GM23338 (cell line): Measurements from ENCODE around the gene MMP24OS. TPM values are rescaled to one million over a fixed set of nuclear protein-coding genes. Genes with fewer than 3 reads are reported as not detected.

Source experiments
- ATAC-seq: fragments of 200-7000 bp; cut with Tn5 transposase; 3 replicates; pipeline ENCODE4 v1.9.1; 2020
- DNase-seq: peaks from one replicate; pipeline ENCODE4 v3.0.0-alpha.2; 2015; ENCODE audit warnings: low spot score
- H2AFZ ChIP-seq: fragments of 200-600 bp; sonication (generic); 2 replicates; pipeline ENCODE4 v1.8.0; 2016; ENCODE audit warnings: antibody characterized with exemption, mild to moderate bottlenecking, moderate library complexity
- H3F3A ChIP-seq: fragments of 200-600 bp; sonication (generic); replicated peaks from 2 replicates; pipeline ENCODE4 v1.8.0; 2017; ENCODE audit warnings: antibody characterized with exemption, mixed run types, low read depth
- H3K27ac ChIP-seq: fragments of 200-600 bp; sonication (generic); 2 replicates; pipeline ENCODE4 v1.6.1; 2016; ENCODE audit warnings: low read depth
- H3K27me3 ChIP-seq: fragments of 200-600 bp; sonication (generic); 2 replicates; pipeline ENCODE4 v1.8.0; 2016; ENCODE audit warnings: mild to moderate bottlenecking, mixed run types, moderate library complexity; ENCODE audit not compliant: insufficient read depth
- H3K36me3 ChIP-seq: fragments of 200-600 bp; sonication (generic); 2 replicates; pipeline ENCODE4 v1.8.0; 2016; ENCODE audit warnings: mild to moderate bottlenecking; ENCODE audit not compliant: insufficient read depth
- H3K4me1 ChIP-seq: fragments of 200-600 bp; sonication (generic); 2 replicates; pipeline ENCODE4 v1.8.0; 2016; ENCODE audit warnings: mild to moderate bottlenecking, moderate library complexity; ENCODE audit not compliant: insufficient read depth
- H3K4me2 ChIP-seq: fragments of 200-600 bp; sonication (generic); 2 replicates; pipeline ENCODE4 v1.7.1; 2017; ENCODE audit warnings: mixed run types
- H3K4me3 ChIP-seq: fragments of 200-600 bp; sonication (generic); 2 replicates; pipeline ENCODE4 v1.6.1; 2016; ENCODE audit warnings: mixed run types
- H3K79me2 ChIP-seq: fragments of 200-600 bp; sonication (generic); replicated peaks from 2 replicates; pipeline ENCODE4 v1.8.0; 2017; ENCODE audit warnings: mild to moderate bottlenecking; ENCODE audit not compliant: insufficient read depth
- H3K9me2 ChIP-seq: fragments of 200-600 bp; sonication (generic); 2 replicates; pipeline ENCODE4 v1.8.0; 2017; ENCODE audit not compliant: insufficient read depth
- H4K20me1 ChIP-seq: fragments of 200-600 bp; sonication (generic); replicated peaks from 2 replicates; pipeline ENCODE4 v1.8.0; 2017; ENCODE audit warnings: mild to moderate bottlenecking; ENCODE audit not compliant: insufficient read depth
- H3K27ac Mint-ChIP-seq: 2 replicates; pipeline ENCODE4 v1.8.0; 2020; ENCODE audit warnings: inconsistent platforms, mild to moderate bottlenecking, moderate library complexity, mixed read lengths
- H3K27me3 Mint-ChIP-seq: 3 replicates; pipeline ENCODE4 v1.8.0; 2022; ENCODE audit warnings: low read depth, mild to moderate bottlenecking, moderate library complexity, mixed read lengths, inconsistent platforms; ENCODE audit not compliant: insufficient read depth, poor library complexity
- H3K36me3 Mint-ChIP-seq: 3 replicates; pipeline ENCODE4 v1.8.0; 2021; ENCODE audit warnings: low read depth, mild to moderate bottlenecking, inconsistent platforms, moderate library complexity, mixed read lengths
- H3K4me1 Mint-ChIP-seq: 3 replicates; pipeline ENCODE4 v1.8.0; 2020; ENCODE audit warnings: mild to moderate bottlenecking, inconsistent platforms, mixed read lengths
- H3K4me3 Mint-ChIP-seq: 3 replicates; pipeline ENCODE4 v1.8.0; 2021; ENCODE audit warnings: moderate library complexity, mild to moderate bottlenecking, inconsistent platforms, mixed read lengths
- H3K9me3 Mint-ChIP-seq: 3 replicates; pipeline ENCODE4 v1.8.0; 2020; ENCODE audit warnings: moderate library complexity, mild to moderate bottlenecking, inconsistent platforms, mixed read lengths
- CREB1 ChIP-seq: fragments of 250-450 bp; sonication (Bioruptor Pico); IDR thresholded peaks from 2 replicates; pipeline ENCODE4 v1.5.0; 2020; ENCODE audit warnings: low read depth, mild to moderate bottlenecking, moderate library complexity
- EZH2 ChIP-seq: fragments of 200-600 bp; sonication (generic); IDR thresholded peaks from one replicate; pipeline ENCODE4 v1.8.0; 2017; ENCODE audit warnings: antibody characterized with exemption, mild to moderate bottlenecking, low read depth; ENCODE audit not compliant: unreplicated experiment
- EZH2phosphoT487 ChIP-seq: fragments of 200-600 bp; sonication (generic); IDR thresholded peaks from one replicate; pipeline ENCODE4 v1.8.1; 2018; ENCODE audit warnings: antibody characterized with exemption; ENCODE audit not compliant: unreplicated experiment
- JUNB ChIP-seq: IDR thresholded peaks from one replicate; pipeline ENCODE4 v1.6.1; 2016; ENCODE audit warnings: antibody characterized with exemption; ENCODE audit not compliant: unreplicated experiment
- POLR2AphosphoS5 ChIP-seq: IDR thresholded peaks from 2 replicates; pipeline ENCODE4 v1.6.1; 2016; ENCODE audit warnings: antibody characterized with exemption, low read depth
- REST ChIP-seq: IDR thresholded peaks from one replicate; pipeline ENCODE4 v1.6.1; 2018; ENCODE audit warnings: antibody characterized with exemption; ENCODE audit not compliant: unreplicated experiment
- STAT1 ChIP-seq: IDR thresholded peaks from one replicate; pipeline ENCODE4 v1.6.1; 2016; ENCODE audit warnings: antibody characterized with exemption; ENCODE audit not compliant: unreplicated experiment
- ZNF114 ChIP-seq: fragments of 250-450 bp; sonication (Bioruptor Pico); IDR thresholded peaks from 2 replicates; pipeline ENCODE4 v1.5.0; 2020; ENCODE audit warnings: mild to moderate bottlenecking, moderate library complexity
- ZNF462 ChIP-seq: fragments of 250-450 bp; sonication (Bioruptor Pico); IDR thresholded peaks from 2 replicates; pipeline ENCODE4 v1.5.0; 2020; ENCODE audit warnings: mild to moderate bottlenecking, moderate library complexity
- polyA plus RNA-seq: library from polyadenylated mRNA; unstranded; fragments of >200 nt; fragmentation: Nextera tagmentation; extraction: Ambion mirVana; gene quantifications from 2 replicates; pipeline ENCODE4 v1.2.1, GENCODE V29; 2016
- total RNA-seq: library from RNA; depleted of rRNA; stranded (reverse); fragments of >200 nt; shearing (Covaris generic); gene quantifications from 2 replicates; pipeline ENCODE4 v1.2.3, GENCODE V29; 2014
- TF ChIP-seq, protein P1 (sequence below): IDR thresholded peaks from 2 replicates; pipeline ENCODE4 v1.6.1; 2016; ENCODE audit warnings: antibody characterized with exemption
- TF ChIP-seq, protein P2 (sequence below), 2 experiments: fragments of 200-600 bp in 1 of 2; sonication (generic) in 1 of 2; conservative IDR thresholded peaks; 2 replicates each; pipeline versions ENCODE4 v1.5.1 to v1.6.1; 2016 to 2017; ENCODE audit warnings: antibody characterized with exemption in 2 of 2, low read depth in 2 of 2, mild to moderate bottlenecking in 2 of 2, moderate library complexity in 1 of 2

The MMP24OS gene
- total and polyA plus RNA-seq, 2 experiments from 2014 or later: 10.5 to 25.4 TPM

DNA sequence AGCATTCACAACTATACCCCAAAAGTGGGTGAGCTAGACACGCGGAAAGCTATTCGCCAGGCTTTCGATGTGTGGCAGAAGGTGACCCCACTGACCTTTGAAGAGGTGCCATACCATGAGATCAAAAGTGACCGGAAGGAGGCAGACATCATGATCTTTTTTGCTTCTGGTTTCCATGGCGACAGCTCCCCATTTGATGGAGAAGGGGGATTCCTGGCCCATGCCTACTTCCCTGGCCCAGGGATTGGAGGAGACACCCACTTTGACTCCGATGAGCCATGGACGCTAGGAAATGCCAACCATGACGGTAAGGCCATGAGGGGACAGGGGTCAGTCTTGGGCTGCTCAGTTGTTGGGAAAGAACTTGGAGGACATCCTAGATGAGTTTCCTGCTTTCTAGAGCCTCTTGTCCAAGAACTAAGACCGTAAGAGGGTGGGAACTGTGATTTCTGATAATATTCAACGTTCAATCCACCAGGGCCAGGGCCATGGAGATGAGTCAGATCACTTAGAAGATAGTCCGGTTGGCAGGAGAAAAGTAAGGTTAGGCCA, 23.4 kb downstream of the MMP24OS start:
- H3K4me1 Mint-ChIP-seq: peaks cover 22% of the 10 kb centered on the region
- no peaks in the 10 kb centered on the region for H3K9me3 Mint-ChIP-seq
- peaks cover 7% of the 10 kb centered on the region for H3K27me3 Mint-ChIP-seq
- Histone ChIP-seq H3K4me3 (no peak overlapping the region), H3K9me2 (peaks cover 2% of the 10 kb centered on the region; the same call in 1 of the 2 replicates), H3K4me1 (peaks cover 22% of the 10 kb centered on the region), H3F3A (0 out of 2 replicates have a peak, but pooled peaks cover 3% of the 10 kb centered on the region), H3K36me3 (no peaks in the 10 kb centered on the region), H3K79me2 (no peaks in the 10 kb centered on the region), H4K20me1 (no peaks in the 10 kb centered on the region), H3K4me2 (no peak overlapping the region), H3K27me3 (no peaks in the 10 kb centered on the region), H2AFZ (no peak overlapping the region), H3K27ac (no peak overlapping the region)
- H3K36me3 Mint-ChIP-seq: no peaks in the 10 kb centered on the region
- no peak overlapping the region for H3K4me3 Mint-ChIP-seq
- TF ChIP-seq EZH2phosphoT487: no peak
- no peak for TF ChIP-seq JUNB
- TF ChIP-seq ZNF114: no peak
- TF ChIP-seq, protein P1, sequence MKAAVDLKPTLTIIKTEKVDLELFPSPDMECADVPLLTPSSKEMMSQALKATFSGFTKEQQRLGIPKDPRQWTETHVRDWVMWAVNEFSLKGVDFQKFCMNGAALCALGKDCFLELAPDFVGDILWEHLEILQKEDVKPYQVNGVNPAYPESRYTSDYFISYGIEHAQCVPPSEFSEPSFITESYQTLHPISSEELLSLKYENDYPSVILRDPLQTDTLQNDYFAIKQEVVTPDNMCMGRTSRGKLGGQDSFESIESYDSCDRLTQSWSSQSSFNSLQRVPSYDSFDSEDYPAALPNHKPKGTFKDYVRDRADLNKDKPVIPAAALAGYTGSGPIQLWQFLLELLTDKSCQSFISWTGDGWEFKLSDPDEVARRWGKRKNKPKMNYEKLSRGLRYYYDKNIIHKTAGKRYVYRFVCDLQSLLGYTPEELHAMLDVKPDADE: no peak
- TF ChIP-seq ZNF462 (CRISPR knock-in tag): no peak
- no peak for TF ChIP-seq POLR2AphosphoS5
- TF ChIP-seq REST: no peak
- TF ChIP-seq, protein P2, sequence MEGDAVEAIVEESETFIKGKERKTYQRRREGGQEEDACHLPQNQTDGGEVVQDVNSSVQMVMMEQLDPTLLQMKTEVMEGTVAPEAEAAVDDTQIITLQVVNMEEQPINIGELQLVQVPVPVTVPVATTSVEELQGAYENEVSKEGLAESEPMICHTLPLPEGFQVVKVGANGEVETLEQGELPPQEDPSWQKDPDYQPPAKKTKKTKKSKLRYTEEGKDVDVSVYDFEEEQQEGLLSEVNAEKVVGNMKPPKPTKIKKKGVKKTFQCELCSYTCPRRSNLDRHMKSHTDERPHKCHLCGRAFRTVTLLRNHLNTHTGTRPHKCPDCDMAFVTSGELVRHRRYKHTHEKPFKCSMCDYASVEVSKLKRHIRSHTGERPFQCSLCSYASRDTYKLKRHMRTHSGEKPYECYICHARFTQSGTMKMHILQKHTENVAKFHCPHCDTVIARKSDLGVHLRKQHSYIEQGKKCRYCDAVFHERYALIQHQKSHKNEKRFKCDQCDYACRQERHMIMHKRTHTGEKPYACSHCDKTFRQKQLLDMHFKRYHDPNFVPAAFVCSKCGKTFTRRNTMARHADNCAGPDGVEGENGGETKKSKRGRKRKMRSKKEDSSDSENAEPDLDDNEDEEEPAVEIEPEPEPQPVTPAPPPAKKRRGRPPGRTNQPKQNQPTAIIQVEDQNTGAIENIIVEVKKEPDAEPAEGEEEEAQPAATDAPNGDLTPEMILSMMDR (conservative IDR thresholded peaks at IDR 0.05; ENCODE audit: low read depth in 2 of 2): no peak
- no peak for TF ChIP-seq STAT1
- TF ChIP-seq CREB1 (CRISPR knock-in tag): no peak
- TF ChIP-seq EZH2: no peak
- no peak overlapping the region for H3K27ac Mint-ChIP-seq
- DNase-seq: no peak
- ATAC-seq: no peak
